ENCODE measurements around the gene IL17RB.
A peak's percentile ranks its signal among the peaks of the same experiment; 100 is the strongest.

IL17RB gene

DNA sequence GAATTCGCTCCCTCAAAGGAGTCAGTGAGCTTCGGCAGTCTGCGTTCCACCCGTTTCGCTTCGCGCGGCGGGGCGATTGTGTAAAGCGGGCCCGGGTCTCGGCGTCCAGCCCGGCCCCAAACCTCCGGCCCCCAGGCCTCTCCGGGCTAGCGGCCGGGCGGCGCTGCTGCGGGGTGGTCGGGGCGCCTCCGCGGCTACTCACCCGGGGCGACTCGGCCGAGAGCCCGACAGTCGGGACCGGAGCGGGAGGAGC lies 561 bp upstream of the IL17RB start:
- intact Hi-C loops (cut with DNase I; ENCODE audit: low total_unique reads) = no loop called here
- H3K4me3 ChIP-seq = peak overlapping the region; percentile 56 to 71

DNA sequence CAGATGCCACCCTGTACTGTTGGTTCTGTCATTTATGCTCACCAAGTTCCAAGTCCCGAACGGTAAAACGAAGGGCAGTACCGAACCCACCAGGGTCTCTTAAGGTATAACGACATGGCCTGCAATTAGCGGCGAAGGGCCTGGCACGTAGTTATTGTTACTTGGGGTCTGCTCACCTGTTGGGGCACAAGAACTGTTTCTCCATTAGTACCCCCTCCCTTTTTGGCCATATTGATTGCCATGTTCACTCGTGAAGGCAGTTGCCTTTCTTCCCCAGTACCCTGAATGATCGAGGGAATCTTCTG lies 435 bp downstream of the IL17RB start:
- Histone ChIP-seq H3K27me3 (peaks cover 0 to 20% of the 10 kb centered on the region in 2 donors), H3K27ac (no peak overlapping the region), H3K9me3 (no peaks in the 10 kb centered on the region), H3K4me1 (peaks cover 0 to 37% (median 6%) of the 10 kb centered on the region in 4 donors), H3K4me3 (peak overlapping the region; percentile 56 to 71), H3K36me3 (no peaks in the 10 kb centered on the region)
- intact Hi-C loops (cut with DNase I; ENCODE audit: low total_unique reads) = no loop called here
- DNase-seq = no peak
- TF ChIP-seq, protein P1, sequence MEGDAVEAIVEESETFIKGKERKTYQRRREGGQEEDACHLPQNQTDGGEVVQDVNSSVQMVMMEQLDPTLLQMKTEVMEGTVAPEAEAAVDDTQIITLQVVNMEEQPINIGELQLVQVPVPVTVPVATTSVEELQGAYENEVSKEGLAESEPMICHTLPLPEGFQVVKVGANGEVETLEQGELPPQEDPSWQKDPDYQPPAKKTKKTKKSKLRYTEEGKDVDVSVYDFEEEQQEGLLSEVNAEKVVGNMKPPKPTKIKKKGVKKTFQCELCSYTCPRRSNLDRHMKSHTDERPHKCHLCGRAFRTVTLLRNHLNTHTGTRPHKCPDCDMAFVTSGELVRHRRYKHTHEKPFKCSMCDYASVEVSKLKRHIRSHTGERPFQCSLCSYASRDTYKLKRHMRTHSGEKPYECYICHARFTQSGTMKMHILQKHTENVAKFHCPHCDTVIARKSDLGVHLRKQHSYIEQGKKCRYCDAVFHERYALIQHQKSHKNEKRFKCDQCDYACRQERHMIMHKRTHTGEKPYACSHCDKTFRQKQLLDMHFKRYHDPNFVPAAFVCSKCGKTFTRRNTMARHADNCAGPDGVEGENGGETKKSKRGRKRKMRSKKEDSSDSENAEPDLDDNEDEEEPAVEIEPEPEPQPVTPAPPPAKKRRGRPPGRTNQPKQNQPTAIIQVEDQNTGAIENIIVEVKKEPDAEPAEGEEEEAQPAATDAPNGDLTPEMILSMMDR (IDR thresholded peaks at IDR 0.05) = no peak

More for the DNA sequence above, 561 bp upstream of the IL17RB start:
- Histone ChIP-seq H3K36me3 (no peaks in the 10 kb centered on the region), H3K9me3 (no peaks in the 10 kb centered on the region), H3K27me3 (peaks cover 0 to 20% of the 10 kb centered on the region in 2 donors), H3K27ac (peak overlapping the region in 1 of 2 donors; percentile 41), H3K4me1 (peaks cover 0 to 37% (median 6%) of the 10 kb centered on the region in 4 donors)
- TF ChIP-seq, protein P1 (IDR thresholded peaks at IDR 0.05) = no peak
- DNase-seq = no peak

DNA sequence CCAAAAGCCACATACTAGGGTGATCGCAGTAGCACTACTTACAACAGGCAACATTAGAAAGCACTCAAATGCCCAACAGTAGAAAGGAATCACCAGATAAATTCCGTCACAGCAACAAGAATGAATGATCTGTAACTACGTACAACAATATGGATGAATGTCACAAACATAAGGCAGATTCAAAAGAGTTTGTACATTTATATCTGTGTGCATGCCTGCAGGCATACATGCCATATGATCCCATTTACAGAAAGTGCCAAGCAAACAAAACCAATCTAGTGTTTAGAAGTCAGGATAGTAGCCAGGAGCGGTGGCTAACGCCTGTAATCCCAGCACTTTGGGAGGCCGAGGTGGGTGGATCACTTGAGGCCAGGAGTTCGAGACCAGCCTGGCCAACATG lies 3.5 kb downstream of the IL17RB start:
- TF ChIP-seq, protein P1 (IDR thresholded peaks at IDR 0.05) = no peak
- intact Hi-C loops (cut with DNase I; ENCODE audit: low total_unique reads) = no loop called here
- Histone ChIP-seq H3K9me3 (no peaks in the 10 kb centered on the region), H3K36me3 (no peaks in the 10 kb centered on the region), H3K4me3 (no peak overlapping the region), H3K4me1 (peaks cover 0 to 21% (median 6%) of the 10 kb centered on the region in 4 donors), H3K27me3 (peaks cover 0 to 20% of the 10 kb centered on the region in 2 donors), H3K27ac (no peak overlapping the region)
- no peak for DNase-seq

DNA sequence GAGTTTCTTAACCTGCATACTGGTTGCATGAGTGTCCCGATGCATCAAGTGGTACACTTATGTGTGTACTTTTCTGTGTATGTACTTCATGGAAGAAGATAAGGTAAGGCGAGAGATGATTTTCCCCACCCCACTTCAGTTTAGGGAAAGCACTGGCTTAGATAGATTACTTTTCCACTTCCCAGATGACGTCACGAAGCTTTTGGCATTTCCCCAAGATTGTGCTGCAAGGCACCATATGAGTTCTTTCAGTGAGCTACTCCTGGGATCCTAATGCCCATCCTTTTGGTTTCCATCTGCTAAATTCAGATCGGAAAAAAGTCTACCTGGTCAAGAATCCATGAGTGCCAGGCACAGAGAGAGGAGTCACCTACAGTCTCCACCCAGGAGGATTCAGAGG lies 4.5 kb downstream of the IL17RB start:
- no peaks in the 10 kb centered on the region for H3K36me3 ChIP-seq
- H3K4me1 ChIP-seq = peaks cover 0 to 13% (median 6%) of the 10 kb centered on the region in 4 donors
- TF ChIP-seq, protein P1 (IDR thresholded peaks at IDR 0.05) = no peak
- H3K27ac ChIP-seq = no peak overlapping the region
- intact Hi-C loops (cut with DNase I; ENCODE audit: low total_unique reads) = no loop called here
- peaks cover 0 to 20% of the 10 kb centered on the region in 2 donors for H3K27me3 ChIP-seq
- no peak overlapping the region for H3K4me3 ChIP-seq
- H3K9me3 ChIP-seq = no peaks in the 10 kb centered on the region
- DNase-seq = no peak

DNA sequence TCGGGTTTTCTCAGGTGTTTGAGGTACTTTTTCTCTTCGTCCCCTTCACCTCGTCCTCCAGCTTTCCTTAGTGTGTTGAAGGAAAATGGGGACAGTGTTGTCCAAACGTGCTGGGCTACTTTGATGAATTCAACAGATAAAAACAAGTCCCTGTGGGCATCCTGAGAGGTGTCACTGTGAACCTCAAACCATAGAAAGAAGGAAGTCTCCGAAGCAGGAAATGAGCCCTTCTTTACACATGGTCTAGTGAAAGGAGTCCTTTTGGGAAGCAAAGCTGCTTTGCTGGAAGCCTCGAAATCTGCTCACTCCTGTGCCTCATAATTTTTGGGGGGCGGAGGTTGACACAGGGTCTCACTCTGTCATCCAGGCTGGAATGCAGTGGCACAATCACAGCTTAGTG lies 10.6 kb downstream of the IL17RB start:
- TF ChIP-seq, protein P1 (IDR thresholded peaks at IDR 0.05) = no peak
- intact Hi-C loops (cut with DNase I; ENCODE audit: low total_unique reads) = no loop called here

DNA sequence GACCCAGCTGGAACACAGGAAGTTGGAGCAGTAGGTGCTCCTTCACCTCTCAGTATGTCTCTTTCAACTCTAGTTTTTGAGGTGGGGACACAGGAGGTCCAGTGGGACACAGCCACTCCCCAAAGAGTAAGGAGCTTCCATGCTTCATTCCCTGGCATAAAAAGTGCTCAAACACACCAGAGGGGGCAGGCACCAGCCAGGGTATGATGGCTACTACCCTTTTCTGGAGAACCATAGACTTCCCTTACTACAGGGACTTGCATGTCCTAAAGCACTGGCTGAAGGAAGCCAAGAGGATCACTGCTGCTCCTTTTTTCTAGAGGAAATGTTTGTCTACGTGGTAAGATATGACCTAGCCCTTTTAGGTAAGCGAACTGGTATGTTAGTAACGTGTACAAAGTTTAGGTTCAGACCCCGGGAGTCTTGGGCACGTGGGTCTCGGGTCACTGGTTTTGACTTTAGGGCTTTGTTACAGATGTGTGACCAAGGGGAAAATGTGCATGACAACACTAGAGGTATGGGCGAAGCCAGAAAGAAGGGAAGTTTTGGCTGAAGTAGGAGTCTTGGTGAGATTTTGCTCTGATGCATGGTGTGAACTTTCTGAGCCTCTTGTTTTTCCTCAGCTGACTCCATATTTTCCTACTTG lies 11.9 kb downstream of the IL17RB start:
- TF ChIP-seq, protein P1 (IDR thresholded peaks at IDR 0.05) = no peak
- Histone ChIP-seq H3K4me1 (no peaks in the 10 kb centered on the region), H3K36me3 (peaks cover 22 to 51% (median 35%) of the 10 kb centered on the region in 3 donors), H3K27ac (no peak overlapping the region), H3K4me3 (no peak overlapping the region), H3K9me3 (no peaks in the 10 kb centered on the region), H3K27me3 (no peaks in the 10 kb centered on the region)
- intact Hi-C loops (cut with DNase I; ENCODE audit: low total_unique reads) = no loop called here
- no peak for DNase-seq

More for the DNA sequence above, 10.6 kb downstream of the IL17RB start:
- Histone ChIP-seq H3K9me3 (no peaks in the 10 kb centered on the region), H3K36me3 (peaks cover 11 to 39% (median 23%) of the 10 kb centered on the region in 3 donors), H3K27me3 (no peaks in the 10 kb centered on the region), H3K4me1 (no peaks in the 10 kb centered on the region), H3K27ac (no peak overlapping the region), H3K4me3 (no peak overlapping the region)
- DNase-seq = no peak

Measured in tibial artery (tissue), 4 donors.